Muscle of arm (tissue), 14 donors: ENCODE measurements around the gene MYH7B. TPM values are rescaled to one million over a fixed set of nuclear protein-coding genes. Genes with fewer than 3 reads are reported as not detected.

Source experiments
- DNase-seq: peaks from one replicate; pipeline ENCODE4 v3.0.0-alpha.2; 2013
- long read RNA-seq, 11 donors: transcript quantifications; one replicate each; lab custom pipeline, GENCODE V29; 2026
- polyA plus RNA-seq, 12 donors: library from polyadenylated mRNA; unstranded; fragments of 120-200 nt; gene quantifications; one replicate each; pipeline ENCODE4 v1.2.1, GENCODE V29; 2013; ENCODE audit not compliant: insufficient read length in 12 of 12

The MYH7B gene
- polyA plus RNA-seq, result 100 to 1,000 TPM in 4 of 12 donors, 10 to 100 TPM in 8; 56.9 to 480 (median 92.0) TPM
- long read RNA-seq, donor 1, result 0 reads
- long read RNA-seq, donor 2, partial matches to known transcripts, result 0 of 3 reads
- long read RNA-seq, donor 2, other reads (novel, unspliced or antisense), result 0 of 3 reads
- long read RNA-seq, donor 3, partial matches to known transcripts, result 14 of 22 reads
- long read RNA-seq, donor 3, other reads (novel, unspliced or antisense), result 6 of 22 reads
- long read RNA-seq, donor 4, partial matches to known transcripts, result 0 of 2 reads
- long read RNA-seq, donor 4, other reads (novel, unspliced or antisense), result 0 of 2 reads
- long read RNA-seq, donor 5, partial matches to known transcripts, result 56 of 58 reads
- long read RNA-seq, donor 5, other reads (novel, unspliced or antisense), result 0 of 58 reads
- long read RNA-seq, donor 6, partial matches to known transcripts, result 13 of 22 reads
- long read RNA-seq, donor 6, other reads (novel, unspliced or antisense), result 7 of 22 reads
- long read RNA-seq, donor 7, partial matches to known transcripts, result 57 of 61 reads
- long read RNA-seq, donor 7, other reads (novel, unspliced or antisense), result 0 of 61 reads
- long read RNA-seq, donor 8, partial matches to known transcripts, result 55 of 72 reads
- long read RNA-seq, donor 8, other reads (novel, unspliced or antisense), result 13 of 72 reads
- long read RNA-seq, donor 9, partial matches to known transcripts, result 51 of 54 reads
- long read RNA-seq, donor 9, other reads (novel, unspliced or antisense), result 0 of 54 reads
- long read RNA-seq, donor 10, partial matches to known transcripts, result 62 of 65 reads
- long read RNA-seq, donor 10, other reads (novel, unspliced or antisense), result 0 of 65 reads
- long read RNA-seq, donor 11, partial matches to known transcripts, result 24 of 27 reads
- long read RNA-seq, donor 11, other reads (novel, unspliced or antisense), result 0 of 27 reads

- peak; percentile 99 for DNase-seq
Observed at GRCh38 chr20:34955231-34956040, at the start of gene MYH7B, which contains the start of gene GSS. MYH7B (plus strand) TSS chr20:34955868; CDS start chr20:34978006, 22,138 bp downstream. GSS (minus strand) TSS chr20:34955806; CDS start chr20:34951852, 3,954 bp downstream.

DNA sequence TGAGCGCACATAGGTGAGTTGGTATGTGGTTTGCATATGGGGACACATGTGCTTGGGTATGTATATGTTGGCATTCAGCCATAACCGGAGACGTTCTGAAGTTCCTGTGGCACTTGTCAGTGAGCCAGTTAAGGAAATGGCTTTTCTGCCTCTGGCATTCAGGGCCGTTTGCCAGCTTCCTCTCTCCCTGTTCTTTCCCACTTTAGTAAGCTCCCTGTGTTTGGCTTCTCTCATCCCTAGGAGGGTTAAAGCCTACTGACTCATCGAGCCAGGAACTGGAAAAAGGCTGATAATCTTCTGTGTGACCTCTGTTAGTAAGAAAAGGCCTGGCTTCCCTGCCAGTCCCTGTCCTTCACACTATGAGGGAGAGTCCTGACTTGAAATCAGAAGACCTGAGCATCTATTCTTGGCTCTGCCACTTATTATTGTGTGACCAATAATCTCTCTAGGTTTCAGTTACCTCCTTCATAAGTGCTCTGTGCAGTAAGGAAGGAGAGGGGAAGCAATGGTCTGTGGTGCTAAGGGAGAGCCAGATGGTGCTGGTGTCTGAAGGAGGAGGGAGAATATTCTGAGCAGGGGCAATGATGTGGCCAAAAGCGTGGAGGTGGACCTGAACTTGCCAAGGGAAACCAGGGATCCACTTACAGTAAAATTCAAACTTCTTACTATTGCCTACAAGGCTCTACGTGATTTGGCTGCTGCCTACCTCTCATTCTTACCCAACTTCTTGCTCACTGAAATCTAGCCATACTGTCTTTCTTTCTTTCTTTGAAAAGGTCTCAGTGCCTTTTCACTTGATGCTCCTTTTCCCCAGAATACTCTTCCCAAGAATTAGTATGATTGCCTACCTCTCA lies 47.8 kb upstream of the MYH7B start:
- DNase-seq, result peak; percentile 20

- no peak for DNase-seq
Observed at GRCh38 chr20:34915131-34915530, 40.5 kb upstream of the MYH7B start.

GRCh38 chr20:34915749-34916455 lies 39.8 kb upstream of the MYH7B start:
- DNase-seq, result no peak

GRCh38 chr20:34916774-34917354 lies 38.8 kb upstream of the MYH7B start:
- DNase-seq, result no peak

- DNase-seq, result no peak
Observed at GRCh38 chr20:34920055-34920454, 35.6 kb upstream of the MYH7B start.

GRCh38 chr20:34921436-34921835 lies 34.2 kb upstream of the MYH7B start:
- DNase-seq, result no peak

GRCh38 chr20:34922654-34923381 lies 32.9 kb upstream of the MYH7B start:
- DNase-seq, result no peak

- DNase-seq, result no peak
Observed at GRCh38 chr20:34923414-34923813, 32.3 kb upstream of the MYH7B start.

DNA sequence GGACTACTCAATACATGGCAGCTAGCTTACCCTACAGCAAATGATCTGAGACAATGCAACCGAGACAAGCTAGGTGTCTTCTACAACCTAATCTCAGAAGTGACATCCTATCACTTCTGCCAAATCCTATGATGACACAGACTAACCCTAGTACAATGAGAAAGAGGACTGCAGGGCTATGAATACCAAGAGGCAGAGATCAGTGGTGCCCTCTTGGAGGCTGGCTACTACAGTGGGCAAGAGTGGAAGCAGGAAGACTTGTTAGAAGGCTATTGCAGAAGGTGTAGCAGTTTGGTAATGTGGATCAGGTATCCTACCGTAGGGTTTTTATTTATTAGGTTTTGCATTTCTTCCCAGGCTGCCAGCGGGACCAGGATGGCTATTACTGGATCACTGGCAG lies 30.3 kb upstream of the MYH7B start:
- DNase-seq, result no peak

- DNase-seq, result no peak
Observed at GRCh38 chr20:34925981-34926380, 29.7 kb upstream of the MYH7B start.

DNA sequence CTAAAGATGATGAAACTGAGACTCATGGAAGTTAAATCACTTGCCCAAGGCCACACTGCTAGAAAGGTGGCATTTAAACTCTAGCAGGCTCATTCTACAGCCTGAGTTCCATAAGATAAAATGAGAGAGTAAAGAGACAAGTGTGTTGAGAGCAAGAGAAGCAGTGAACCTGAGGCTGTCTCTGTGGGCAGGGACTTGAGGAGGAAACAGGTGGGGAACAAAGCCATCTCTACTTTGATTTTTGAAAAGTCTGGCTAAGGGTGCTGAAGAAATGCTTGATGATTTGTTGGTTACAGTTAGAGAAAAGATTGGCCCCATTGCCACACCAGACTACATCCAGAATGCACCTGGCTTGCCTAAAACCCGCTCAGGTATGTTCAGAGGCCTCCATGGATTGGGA lies 29.1 kb upstream of the MYH7B start:
- no peak for DNase-seq

DNA sequence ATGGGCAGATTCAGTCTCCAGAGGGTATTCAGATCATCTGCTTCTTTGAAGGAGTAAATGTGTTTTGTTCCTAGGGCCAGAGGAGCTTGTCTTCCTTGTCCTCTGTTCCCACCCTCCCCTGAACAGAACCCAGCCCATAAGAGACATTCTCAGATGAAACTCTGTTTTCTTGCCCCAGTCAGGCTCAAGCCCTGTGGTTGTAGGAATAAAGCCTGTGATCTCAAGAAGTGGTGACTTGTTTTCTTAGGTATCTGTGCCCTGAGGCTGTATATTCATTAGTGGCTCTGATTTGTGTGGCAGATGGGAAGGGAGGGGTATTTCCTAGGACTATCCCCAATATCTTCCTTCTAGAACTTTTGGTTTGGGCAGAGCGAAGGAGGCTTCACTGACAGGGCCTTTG lies 27.9 kb upstream of the MYH7B start:
- DNase-seq, result no peak

GRCh38 chr20:34928411-34928810 lies 27.3 kb upstream of the MYH7B start:
- no peak for DNase-seq

GRCh38 chr20:34931771-34932170 lies 23.9 kb upstream of the MYH7B start:
- no peak for DNase-seq

DNA sequence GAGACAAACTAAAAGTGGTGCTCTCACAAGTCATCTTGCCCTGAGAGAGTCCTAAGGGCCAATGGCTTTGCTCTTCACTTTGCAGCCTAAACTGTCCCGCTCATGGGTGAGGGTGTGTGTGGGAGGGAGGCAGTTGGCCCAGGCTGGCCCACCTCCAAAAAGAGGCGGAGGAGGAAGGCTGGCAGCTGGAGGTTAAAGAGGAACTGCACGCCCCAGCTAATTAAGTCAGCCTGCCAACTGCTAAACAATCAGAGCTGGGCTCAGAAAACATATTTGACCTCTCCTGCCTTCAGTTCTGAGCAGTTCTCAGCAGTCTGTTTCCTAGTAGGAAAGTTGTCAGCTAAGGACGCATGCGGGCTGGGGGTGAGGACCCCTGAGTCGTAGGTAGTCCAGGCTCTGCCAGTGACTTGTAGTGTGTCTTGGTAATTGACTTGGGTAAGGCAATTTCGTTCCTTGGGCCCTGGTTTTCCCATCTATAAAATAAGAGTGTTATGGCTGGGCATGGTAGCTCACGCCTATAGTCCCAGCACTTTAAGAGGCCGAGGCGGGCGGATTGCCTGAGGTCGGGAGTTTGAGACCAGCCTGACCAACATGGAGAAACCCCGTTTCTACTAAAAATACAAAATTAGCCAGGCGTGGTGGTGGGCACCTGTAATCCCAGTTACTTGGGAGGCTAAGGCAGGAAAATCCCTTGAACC lies 17.1 kb upstream of the MYH7B start:
- peak; percentile 42 for DNase-seq

- no peak for DNase-seq
Observed at GRCh38 chr20:34940081-34940481, 15.6 kb upstream of the MYH7B start.

GRCh38 chr20:34941226-34941625 lies 14.4 kb upstream of the MYH7B start:
- DNase-seq, result no peak
